Subcutaneous abdominal adipose tissue (tissue), 5 donors: Measurements from ENCODE around the gene CHRDL2.

ENCODE experiments used
- H3K27ac ChIP-seq: one replicate; pipeline ENCODE4 v1.7.0; 2013; ENCODE audit warnings: low read depth, mild to moderate bottlenecking, inconsistent platforms, low read length, moderate library complexity
- H3K27me3 ChIP-seq, 5 donors: one replicate each; pipeline ENCODE4 v1.7.0; 2013; ENCODE audit warnings: low read length in 5 of 5, inconsistent platforms in 1 of 5; ENCODE audit not compliant: control insufficient read depth in 5 of 5, insufficient read depth in 4 of 5
- H3K36me3 ChIP-seq, 5 donors: one replicate each; pipeline ENCODE4 v1.7.0; 2013; ENCODE audit warnings: low read length in 5 of 5; ENCODE audit not compliant: control insufficient read depth in 5 of 5, insufficient read depth in 5 of 5
- H3K4me1 ChIP-seq, 5 donors: one replicate each; pipeline ENCODE4 v1.7.0; 2013; ENCODE audit warnings: low read length in 5 of 5, mild to moderate bottlenecking in 3 of 5, moderate library complexity in 1 of 5; ENCODE audit not compliant: control insufficient read depth in 5 of 5, insufficient read depth in 5 of 5
- H3K4me3 ChIP-seq, 5 donors: one replicate each; pipeline ENCODE4 v1.7.0; 2013; ENCODE audit warnings: low read length in 5 of 5, low read depth in 1 of 5
- H3K9ac ChIP-seq, 5 donors: one replicate each; pipeline ENCODE4 v1.7.0; 2013; ENCODE audit warnings: low read length in 5 of 5, mild to moderate bottlenecking in 4 of 5, moderate library complexity in 3 of 5
- H3K9me3 ChIP-seq, 5 donors: one replicate each; pipeline ENCODE4 v1.7.0; 2013; ENCODE audit warnings: low read length in 5 of 5; ENCODE audit not compliant: control insufficient read depth in 5 of 5
- donor health status: healthy.
- donor health status: healthy.
- donor health status: healthy.
- donor health status: healthy.
- donor health status: healthy.

CHRDL2 gene

DNA sequence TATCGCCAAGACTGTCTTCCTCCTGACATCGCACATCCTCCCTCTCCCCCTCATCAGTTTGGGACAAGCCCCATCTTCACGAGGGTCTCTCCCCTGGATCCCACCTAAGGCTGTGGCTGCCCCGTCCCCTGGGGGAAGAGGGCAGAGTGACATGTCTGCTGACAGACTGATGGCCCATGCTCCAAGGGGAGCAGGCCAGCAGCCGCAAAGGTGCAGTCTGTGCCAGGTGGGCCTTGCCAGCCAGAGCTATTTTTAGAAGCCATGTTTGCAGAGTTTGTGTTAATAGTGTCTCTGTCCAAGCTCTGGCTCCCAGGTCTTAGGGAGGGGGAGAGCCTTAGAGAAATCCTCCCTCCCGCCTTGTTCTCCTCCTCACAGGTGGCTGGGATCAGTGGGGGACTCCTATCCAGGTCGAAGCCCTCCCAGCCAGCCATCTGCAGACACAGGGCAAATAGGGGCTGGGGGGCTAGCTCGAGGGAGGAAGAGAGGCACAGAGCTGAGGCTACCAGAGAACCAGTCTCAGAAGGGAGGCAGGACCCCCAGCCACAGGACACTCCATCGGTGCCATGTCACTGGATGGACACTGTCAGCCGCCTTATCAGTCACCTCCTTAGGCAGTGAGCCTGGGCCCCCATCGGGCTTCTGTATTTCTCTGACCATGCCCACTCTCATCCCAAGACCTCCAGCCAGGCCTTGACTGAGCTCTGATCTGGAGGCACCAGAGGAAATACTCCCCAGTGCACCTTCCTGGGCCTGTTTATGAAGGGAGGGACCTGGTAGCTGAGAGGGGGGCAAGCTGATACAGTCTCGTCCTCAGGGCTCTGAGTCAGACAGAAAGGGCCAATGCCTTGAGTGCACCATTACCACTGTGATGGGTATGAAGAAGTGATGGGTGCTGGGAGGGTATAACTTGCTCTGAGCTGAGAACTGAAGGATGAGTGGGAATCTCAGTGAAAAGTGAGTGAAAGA is 49.3 kb downstream of the CHRDL2 start:
- H3K9ac ChIP-seq: no peak overlapping the region
- H3K27me3 ChIP-seq: no peaks in the 10 kb centered on the region
- no peak overlapping the region for H3K4me3 ChIP-seq
- no peak overlapping the region for H3K27ac ChIP-seq
- no peaks in the 10 kb centered on the region for H3K36me3 ChIP-seq
- peaks cover 0 to 4% (median 0%) of the 10 kb centered on the region in 5 donors for H3K9me3 ChIP-seq
- H3K4me1 ChIP-seq: peaks cover 0 to 13% (median 10%) of the 10 kb centered on the region in 5 donors

DNA sequence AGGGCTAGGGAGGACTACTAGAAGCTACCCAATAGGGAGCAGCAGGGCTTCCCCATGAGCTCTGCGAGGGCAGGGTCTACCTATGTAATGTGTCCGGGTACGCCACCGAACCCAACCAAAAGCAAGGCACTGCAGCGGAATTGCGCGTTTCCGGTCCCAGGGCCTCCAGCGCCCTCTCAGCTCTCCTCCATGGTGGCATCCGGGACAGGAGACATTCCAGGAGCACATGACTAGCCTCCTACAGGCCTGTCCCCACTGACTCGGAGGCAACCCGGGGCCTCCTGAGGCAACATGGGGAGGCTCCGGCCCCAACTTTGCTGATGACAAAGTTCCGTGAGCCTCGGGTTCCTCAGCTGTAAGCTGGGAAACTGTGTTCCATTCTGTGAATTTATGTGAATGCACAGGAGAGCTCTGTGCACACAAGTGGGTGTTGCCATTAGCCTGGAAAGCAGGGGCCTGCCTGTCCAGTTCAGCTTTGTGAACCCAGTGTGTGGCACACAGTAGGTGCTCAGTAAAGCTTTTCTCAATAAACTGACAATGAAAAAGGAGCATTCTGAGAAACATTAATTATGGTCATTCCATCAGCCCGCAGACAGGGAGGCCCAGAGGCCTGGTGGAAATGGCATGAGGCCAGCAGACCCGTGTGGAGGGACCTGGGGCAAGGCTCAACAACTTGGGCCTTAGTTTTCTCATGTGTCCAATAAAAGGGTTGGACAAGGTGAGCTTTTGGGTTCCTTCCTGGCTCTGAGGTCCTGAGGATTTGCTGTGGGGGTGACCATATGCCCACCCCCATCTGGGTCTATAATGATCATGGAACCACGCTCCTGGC is 50.3 kb downstream of the CHRDL2 start:
- Histone ChIP-seq H3K27ac (no peak overlapping the region), H3K9me3 (peaks cover 0 to 3% (median 0%) of the 10 kb centered on the region in 5 donors), H3K9ac (no peak overlapping the region), H3K36me3 (no peaks in the 10 kb centered on the region), H3K27me3 (no peaks in the 10 kb centered on the region), H3K4me1 (peaks cover 0 to 11% (median 8%) of the 10 kb centered on the region in 5 donors), H3K4me3 (no peak overlapping the region)

DNA sequence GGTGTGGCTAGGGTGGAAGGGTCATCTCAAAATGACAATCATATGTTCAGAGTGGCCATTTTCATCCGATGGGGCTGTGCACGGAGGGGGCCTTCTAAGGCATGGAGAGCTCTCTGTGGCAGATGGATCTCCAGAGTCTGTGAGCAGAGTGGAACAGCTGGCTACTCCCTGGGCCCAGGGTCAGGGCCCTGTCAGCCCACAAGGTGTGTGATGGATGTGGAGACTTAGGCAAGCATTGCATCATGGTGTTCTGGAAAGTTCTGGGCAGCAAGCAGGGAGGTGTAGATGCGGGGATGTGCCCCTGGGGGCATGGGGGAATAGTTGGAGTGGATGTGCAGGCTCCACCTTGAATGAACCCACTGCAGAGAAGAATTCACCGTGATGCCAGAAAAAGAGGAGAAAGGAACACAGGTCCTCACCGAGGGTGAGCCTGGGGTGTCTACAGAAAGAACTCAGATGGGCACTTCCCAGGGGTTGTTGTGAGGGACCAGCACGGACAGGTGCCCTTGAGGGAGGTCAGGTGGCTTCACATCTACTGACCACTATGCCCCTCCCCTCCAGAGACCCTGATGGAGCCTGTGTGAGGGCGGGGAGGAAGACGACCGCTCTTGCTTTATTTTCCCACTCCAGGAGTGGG is 51.1 kb downstream of the CHRDL2 start:
- Histone ChIP-seq H3K4me1 (peaks cover 0 to 11% (median 8%) of the 10 kb centered on the region in 5 donors), H3K27me3 (no peaks in the 10 kb centered on the region), H3K4me3 (no peak overlapping the region), H3K9me3 (no peaks in the 10 kb centered on the region), H3K36me3 (no peaks in the 10 kb centered on the region), H3K9ac (no peak overlapping the region), H3K27ac (no peak overlapping the region)

DNA sequence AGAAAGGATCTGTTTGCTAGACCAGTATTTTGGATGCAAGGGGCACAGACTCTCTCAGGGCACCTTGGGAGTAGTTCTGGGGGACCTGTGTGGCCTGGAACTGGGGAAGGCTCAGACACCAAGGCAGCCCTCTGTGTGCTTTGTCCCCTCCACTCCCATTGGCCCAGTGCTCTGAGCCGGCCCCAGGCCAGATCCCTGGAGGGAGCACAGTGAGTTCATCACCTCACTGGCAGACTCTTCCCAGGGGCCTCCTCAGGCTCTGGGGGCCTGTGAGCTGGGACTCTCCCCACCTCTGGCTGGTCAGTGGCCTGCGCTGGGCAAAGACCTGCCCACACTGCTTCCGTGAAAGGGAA is 51.7 kb downstream of the CHRDL2 start:
- H3K9ac ChIP-seq: no peak overlapping the region
- H3K36me3 ChIP-seq: no peaks in the 10 kb centered on the region
- no peak overlapping the region for H3K4me3 ChIP-seq
- no peaks in the 10 kb centered on the region for H3K9me3 ChIP-seq
- no peak overlapping the region for H3K27ac ChIP-seq
- peaks cover 0 to 10% (median 8%) of the 10 kb centered on the region in 5 donors for H3K4me1 ChIP-seq
- H3K27me3 ChIP-seq: no peaks in the 10 kb centered on the region

DNA sequence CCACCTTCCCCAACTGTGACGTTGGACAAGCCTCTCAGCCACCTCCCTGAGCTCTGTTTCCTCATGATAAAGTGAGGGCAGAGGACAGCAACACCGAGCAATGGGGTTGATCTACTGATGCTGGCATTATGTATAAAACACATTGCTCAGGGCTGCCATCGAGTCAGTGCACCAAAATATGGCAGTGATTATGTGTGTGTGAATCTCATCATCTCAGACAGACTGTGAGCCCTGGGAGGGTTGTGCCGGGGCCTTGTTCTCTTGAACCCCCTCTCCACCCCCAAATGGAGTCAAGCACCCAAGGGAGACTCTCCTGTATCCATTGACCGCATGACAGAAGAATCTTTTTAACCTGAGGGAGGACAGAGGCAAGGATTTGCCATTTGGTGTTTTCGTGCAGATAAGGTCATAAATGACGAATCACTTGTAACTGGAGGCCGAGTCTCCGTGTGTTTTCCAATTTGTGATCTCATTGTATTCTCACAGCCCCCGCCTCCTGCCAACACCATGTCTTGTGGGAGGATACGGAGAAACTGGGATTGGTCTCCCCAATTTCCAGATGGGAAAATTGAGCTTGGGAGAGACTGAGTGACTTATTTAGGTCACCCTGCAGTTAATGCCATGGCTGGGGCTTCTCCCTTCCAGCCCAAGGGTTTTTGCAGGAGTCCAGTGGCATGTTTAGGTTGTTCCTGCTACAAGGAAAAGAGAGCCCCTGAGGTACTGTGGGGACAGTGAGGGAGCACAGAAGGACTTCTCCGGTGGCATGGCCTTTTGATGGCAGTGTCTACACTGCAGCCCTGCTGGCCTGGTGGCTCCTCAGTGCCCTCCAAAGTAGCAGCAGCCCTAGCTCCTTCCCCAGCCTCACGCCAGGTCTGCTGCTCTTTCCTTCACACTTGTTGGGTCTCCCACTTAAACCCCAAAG is 52.4 kb downstream of the CHRDL2 start:
- H3K9ac ChIP-seq: no peak overlapping the region
- no peaks in the 10 kb centered on the region for H3K9me3 ChIP-seq
- H3K36me3 ChIP-seq: no peaks in the 10 kb centered on the region
- peaks cover 0 to 6% (median 4%) of the 10 kb centered on the region in 5 donors for H3K4me1 ChIP-seq
- H3K27ac ChIP-seq: no peak overlapping the region
- H3K4me3 ChIP-seq: no peak overlapping the region
- H3K27me3 ChIP-seq: no peaks in the 10 kb centered on the region

DNA sequence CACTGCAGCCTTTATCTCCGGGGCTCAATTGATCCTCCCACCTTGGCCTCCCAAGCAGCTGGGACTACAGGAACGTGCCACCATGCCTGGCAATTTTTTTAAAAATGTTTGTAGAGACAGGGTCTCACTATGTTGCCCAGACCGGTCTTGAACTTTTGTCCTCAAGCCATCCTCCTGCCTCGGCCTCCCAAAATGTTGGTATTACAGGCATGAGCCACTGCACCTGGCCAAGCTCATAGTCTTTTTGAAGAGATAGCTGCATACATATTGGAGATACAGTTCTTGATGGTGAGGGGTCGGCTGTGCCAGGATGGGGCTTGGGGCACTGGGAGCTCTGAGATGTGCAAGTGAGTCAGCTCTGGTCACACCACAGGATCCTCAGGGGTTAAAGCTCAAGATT is 53.2 kb downstream of the CHRDL2 start:
- Histone ChIP-seq H3K36me3 (no peaks in the 10 kb centered on the region), H3K27ac (no peak overlapping the region), H3K4me1 (peaks cover 0 to 7% (median 5%) of the 10 kb centered on the region in 5 donors), H3K9ac (no peak overlapping the region), H3K4me3 (no peak overlapping the region), H3K27me3 (no peaks in the 10 kb centered on the region), H3K9me3 (no peaks in the 10 kb centered on the region)

DNA sequence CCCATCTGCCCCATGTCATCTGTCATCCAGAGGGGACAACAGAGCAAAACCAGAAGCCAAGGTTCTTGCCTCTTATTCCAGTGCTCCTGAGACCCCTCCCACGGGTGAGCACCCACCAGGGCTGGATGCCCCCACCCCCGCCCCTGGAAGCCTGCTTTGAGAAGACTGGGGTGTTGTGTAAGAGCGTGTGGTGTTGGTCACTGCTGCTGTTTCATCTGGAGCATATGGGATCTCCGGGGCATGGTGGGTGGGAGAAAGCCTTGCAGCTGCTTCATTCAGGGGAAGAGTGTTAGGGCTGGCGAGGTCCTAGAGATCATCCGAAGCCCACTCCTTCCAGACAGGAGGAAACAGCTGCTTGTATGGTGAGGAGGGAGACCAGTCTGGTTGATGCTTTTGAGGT is 54.1 kb downstream of the CHRDL2 start:
- Histone ChIP-seq H3K4me3 (no peak overlapping the region), H3K27me3 (no peaks in the 10 kb centered on the region), H3K36me3 (no peaks in the 10 kb centered on the region), H3K4me1 (peaks cover 2 to 12% (median 6%) of the 10 kb centered on the region in 5 donors), H3K9ac (no peak overlapping the region), H3K9me3 (no peaks in the 10 kb centered on the region), H3K27ac (no peak overlapping the region)

DNA sequence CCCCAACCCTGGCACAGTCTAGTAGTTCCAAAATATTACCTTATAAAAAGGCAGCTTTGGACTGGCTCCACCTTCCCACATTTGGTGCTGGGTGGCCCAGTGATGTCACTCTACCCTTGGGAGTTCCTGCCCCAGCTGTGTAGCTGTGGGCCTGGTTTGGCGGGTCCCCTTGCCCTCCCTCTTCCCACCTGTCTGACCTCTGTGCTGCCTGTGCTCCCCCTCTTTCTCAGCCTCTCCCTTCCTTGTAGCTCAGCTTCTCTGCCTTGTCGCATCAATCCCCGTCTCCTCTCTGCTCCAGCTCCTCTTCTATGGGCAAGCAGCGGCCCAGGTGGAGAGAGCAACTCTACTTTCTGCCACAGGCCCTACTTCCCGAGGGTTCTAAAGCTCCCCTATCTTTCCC is 54.6 kb downstream of the CHRDL2 start:
- H3K27me3 ChIP-seq: no peaks in the 10 kb centered on the region
- H3K9me3 ChIP-seq: no peaks in the 10 kb centered on the region
- no peak overlapping the region for H3K9ac ChIP-seq
- H3K4me3 ChIP-seq: no peak overlapping the region
- H3K36me3 ChIP-seq: no peaks in the 10 kb centered on the region
- no peak overlapping the region for H3K27ac ChIP-seq
- H3K4me1 ChIP-seq: peaks cover 2 to 12% (median 6%) of the 10 kb centered on the region in 5 donors

DNA sequence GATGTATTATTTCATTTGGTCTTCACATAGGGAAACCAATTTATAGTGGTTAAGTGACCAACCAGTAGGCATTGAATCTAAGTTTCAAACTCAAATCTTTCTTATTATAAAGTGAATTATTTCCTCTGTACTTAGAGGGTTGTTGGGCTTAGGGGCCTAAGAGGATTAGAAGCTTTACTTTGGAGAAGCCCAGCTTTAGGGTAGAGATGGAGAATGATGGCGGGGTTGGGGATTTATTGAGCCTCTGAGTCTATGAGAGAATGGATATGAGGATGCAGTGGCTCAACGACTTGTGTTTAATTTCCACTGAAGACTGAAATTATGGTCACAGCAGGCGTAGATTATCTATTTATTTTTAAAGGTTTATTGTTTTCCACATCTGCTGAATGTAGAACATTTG is 55.5 kb downstream of the CHRDL2 start:
- Histone ChIP-seq H3K9ac (no peak overlapping the region), H3K4me1 (peaks cover 2 to 12% (median 6%) of the 10 kb centered on the region in 5 donors), H3K36me3 (no peaks in the 10 kb centered on the region), H3K27me3 (no peaks in the 10 kb centered on the region), H3K27ac (no peak overlapping the region), H3K9me3 (no peaks in the 10 kb centered on the region), H3K4me3 (no peak overlapping the region)
